Measurements from ENCODE around the gene FAM240B.

FAM240B gene

DNA sequence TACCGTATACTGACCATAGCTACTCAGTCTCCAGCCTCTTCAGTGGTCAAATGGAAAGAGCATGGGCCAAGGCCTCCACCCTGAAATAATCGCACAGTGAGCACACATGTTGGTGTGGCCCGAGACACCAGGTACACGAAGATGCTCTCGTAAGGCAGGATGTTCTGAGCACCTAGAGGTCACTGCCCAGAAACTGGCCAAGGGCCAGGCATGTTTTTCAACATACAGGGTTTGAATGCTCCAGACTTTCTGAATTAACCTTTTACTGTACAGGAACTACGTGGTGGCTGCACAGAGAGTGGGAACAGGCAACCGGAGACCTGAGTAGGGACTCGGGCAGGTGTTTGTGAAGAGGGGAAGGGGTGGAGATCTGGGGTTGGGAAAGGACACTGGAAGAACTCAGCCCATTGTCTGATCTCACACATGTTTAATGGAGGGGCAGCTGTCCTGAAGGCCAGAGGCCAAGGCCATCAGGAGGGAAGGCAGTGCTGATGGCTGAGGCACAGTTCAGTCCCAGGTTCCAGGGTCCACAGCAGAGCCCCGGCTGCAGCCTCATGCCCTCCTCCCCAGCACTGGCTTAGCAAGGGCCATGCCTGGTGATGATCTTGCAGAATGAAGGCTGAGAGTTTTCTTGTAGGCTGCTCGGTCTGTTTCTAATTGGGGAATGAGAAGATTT is 51.0 kb downstream of the FAM240B start:
- DNase-seq (ENCODE audit: low spot score) = no peak

DNA sequence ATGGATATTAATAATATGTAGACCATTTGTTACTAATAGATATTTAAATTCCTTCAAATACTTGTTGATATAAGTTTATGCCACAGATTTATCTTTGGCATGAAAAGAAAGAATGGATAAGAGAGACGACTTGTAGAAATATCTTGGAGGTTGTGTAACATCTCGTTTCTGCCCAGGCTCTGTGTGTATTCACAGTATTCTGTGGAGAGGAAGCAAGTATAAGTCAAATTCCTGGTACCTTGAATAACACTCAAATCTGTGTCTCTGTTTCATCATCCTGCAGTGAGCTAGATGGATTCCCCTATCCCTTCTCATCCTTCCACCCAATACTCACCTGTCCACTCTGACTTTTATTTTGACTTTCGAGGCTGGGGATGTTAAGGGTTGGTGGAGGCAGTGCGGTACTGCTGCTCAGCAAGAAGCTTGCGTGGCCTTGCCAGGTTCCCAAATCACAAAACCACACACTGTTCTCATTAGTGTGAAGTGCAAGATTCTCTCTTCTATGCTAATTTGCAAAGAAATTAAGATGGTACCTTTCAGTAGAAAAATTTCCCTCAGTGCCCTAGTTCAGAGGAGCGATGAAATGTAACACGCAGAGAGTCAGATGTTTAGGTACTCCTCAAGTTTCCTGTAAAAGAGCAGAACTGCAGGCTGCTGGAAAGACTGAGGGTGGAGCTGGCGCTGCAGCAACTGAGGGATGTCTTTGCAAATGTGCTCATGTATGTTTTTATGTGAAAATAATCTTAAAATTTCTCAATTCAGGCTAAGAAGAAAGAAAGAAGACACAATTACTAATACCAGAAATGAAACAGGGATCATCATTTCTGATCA is 57.0 kb downstream of the FAM240B start:
- no peak for DNase-seq (ENCODE audit: low spot score)

DNA sequence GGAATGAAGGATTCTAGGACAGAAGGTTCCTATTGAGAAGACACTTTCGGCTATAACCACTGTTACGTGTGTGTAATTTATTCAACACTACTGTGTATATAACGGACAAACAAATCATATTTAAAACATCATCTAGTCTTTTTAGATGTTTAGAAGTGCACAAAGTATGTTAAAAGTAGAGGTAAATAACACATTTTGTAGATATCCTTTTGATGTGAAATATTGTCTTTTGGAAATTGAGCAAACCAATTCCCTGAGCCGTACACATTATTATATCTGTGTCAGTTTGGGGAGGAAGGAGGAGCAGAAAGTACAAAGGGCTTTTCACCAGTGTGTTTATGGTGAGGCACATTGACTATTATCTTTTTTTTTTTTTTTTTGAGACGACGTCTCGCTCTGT is 60.4 kb downstream of the FAM240B start:
- DNase-seq (ENCODE audit: low spot score) = no peak

DNA sequence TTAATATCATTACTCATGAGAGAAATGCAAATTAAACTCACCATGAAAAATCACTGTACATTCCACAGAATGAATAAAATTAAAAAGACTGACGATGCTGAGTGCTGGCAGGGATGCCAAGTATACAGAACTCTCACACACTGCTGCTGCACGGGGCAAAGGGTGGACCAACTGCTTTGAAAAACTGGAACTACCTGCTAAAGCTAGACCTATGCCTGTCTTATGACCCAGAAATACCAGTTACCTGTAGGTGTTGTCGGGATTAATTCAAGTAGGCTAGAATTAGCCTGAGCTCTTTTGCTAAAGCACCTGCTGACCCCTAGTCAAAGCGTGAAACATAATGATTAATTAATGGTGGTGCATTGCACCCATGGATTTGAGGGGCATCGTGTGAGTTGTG is 63.0 kb downstream of the FAM240B start:
- no peak for DNase-seq (ENCODE audit: low spot score)

DNA sequence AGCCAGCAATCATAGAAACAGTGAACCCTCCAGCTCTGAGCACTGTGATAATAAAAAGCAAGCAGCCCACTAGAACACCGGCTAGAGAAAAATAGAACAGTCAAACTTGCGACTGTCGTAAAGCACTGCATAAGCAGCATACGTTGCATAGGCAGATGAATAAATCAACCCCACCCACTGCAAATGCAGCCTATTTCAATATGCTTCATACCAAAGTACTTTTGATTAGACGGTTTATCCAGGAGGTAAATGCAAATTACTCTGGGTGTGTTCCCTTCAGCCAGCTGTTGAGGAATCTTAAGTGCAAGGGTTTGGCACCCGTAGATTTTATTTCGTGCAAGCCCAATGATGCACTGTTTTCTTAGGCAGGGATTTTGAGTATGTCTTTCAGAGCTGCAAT is 67.4 kb downstream of the FAM240B start:
- DNase-seq (ENCODE audit: low spot score) = no peak

DNA sequence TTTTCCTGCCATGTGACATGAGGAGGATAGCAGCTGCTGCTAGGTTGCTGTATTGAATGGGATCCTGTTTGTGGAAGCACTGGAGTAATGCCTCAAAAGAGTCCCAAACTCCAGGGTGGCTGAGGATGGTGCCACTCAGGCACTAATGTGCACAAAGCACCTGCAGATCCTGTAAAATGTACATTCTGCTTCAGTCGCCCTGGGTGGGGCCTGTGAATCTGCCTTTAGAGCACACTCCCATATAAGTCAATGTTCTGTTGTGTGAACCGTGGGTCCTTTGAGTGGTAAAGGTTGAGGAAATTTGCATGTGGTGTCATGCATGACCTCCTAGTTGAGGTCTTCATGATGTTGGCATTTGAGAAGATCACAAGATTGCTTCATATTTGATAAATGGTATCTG is 67.9 kb downstream of the FAM240B start:
- peak; percentile 8 for DNase-seq (ENCODE audit: low spot score)

DNA sequence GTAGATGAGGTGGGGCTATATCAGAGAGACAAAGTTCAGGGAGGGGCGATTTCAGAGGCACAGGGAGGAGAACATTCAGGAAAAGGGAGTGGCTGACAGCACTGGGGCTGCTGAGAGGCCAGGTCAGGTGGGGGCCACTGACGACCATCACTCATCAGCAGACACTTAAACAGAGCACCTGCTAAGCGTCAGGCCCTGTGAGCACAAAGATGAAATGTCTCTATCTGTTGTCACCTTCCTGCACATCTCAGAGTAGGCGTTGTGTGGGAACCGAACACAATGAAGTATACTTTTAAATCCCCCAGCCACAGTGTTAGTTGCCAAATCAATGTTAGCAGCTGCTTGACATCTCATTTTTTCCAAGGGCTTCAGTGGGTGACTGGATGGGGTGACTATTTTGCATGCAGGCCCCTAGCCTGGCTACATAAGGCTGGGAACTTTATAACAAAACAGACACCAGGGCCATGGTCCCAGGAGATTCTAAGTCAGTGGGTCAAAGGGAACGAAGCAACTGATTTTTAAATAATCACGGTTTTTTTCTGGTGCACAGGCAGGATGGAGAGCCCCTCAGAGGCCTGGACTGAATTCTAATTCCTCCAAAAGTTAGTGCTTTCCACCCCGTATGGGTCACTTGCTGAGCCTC is 68.4 kb downstream of the FAM240B start:
- no peak for DNase-seq (ENCODE audit: low spot score)

DNA sequence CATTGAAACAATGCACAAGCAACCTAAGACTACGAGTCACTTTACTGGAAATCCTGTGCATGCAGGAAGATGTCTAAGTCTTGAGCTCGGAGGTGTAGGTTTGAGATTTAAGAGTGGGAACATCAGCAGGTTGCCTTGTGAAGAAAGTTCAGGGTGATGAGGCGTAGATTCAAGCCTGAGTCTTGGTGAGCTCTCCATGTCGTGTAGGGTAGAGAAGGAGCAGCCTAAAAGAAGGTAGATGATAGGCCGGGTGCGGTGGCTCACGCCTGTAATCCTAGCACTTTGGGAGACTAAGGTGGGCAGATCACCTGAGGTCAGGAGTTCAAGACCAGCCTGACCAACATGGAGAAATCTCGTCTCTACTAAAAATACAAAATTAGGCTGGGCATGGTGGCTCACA is 69.4 kb downstream of the FAM240B start:
- no peak for DNase-seq (ENCODE audit: low spot score)

DNA sequence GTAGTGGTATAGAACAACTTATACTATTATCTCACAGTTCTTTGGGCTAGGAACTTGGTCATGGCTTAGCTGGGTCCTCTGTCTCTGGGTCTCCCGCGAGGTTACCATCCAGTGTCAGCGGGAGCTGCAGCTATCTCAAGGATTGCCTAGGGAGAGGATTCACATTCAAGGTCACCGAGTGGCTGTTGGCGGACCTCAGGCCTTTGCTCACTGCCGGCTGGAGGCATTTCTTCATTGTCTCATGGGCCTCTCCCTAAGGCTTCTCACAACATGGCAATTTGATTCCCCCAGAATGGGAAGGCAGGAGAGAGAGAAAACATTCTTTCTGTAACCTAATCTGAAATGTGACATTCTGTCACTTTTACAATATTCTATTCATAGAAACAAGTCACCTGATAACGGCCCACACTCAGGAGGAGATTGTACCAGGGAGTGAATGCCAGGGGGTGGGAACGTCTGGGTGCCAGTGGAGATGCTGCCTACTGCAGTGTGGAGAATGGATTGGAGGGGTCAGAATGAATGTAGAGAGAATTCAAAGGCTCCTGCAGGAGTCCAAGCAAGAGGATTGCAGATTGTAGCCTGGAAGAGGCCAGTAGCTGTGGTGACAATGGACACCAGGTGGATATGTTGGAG is 70.1 kb downstream of the FAM240B start:
- DNase-seq (ENCODE audit: low spot score) = no peak

DNA sequence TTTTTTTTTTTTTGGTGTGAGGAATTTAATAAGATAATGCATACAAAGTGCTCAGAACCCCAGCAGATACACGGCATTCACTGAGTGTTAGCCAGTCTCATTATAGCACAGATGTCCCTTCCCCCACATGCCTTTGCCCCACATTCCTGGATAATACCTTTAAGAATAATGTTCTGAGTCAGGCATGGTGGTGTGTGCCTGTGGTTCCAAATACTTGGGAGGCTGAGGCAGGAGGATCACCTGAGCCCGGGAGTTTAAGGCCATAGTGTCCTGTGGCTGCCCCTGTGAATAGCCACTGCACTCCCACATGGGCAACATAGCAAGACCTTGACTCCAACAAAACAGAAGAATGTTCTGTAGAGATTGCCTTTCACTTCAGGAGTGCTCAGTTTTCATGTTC is 75.3 kb downstream of the FAM240B start:
- no peak for DNase-seq (ENCODE audit: low spot score)
